ENCODE results near the gene PMEPA1. TPM values are rescaled to one million over a fixed set of nuclear protein-coding genes. Genes with fewer than 3 reads are reported as not detected.

Gene PMEPA1
- total and polyA plus RNA-seq, 2 experiments from 2014 or later: 7.3 to 15.4 TPM

- no peak for TF ChIP-seq ZNF462 (CRISPR knock-in tag; IDR thresholded peaks at IDR 0.05)
- TF ChIP-seq ZNF331 (CRISPR knock-in tag; IDR thresholded peaks at IDR 0.05; ENCODE audit: low read depth): no peak
- no peak for TF ChIP-seq POLR2AphosphoS5 (IDR thresholded peaks at IDR 0.05; ENCODE audit: low read depth)
- TF ChIP-seq ZNF114 (CRISPR knock-in tag; IDR thresholded peaks at IDR 0.05): no peak
Measured at GRCh38 chr20:57638173-57638894, 71.5 kb downstream of the PMEPA1 start (continued).

DNA sequence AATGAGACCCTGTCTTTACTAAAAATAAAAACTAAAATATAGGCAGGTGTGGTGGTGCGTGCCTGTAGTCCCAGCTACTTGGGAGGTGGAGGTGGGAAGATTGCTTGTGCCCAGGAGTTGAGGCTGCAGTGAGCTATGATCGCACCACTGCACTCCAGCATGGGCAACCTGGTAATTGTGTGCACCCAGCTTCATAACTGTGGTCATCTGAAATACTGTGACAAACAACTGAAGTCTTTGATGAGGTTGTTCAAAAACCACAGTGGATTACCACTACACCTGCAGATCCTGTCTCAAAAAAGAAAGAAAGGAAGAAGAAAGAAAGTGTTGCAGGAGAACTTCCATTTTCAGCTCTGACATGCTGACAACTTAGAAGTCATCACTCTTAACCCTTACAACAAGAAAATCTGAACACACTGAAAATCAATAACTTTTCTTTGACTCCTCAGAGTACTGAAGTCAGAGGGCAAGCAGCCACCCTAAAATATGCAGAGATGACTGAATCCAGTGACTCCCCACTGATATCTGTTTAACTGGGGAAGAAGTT, 75.8 kb downstream of the PMEPA1 start:
- H4K20me1 ChIP-seq (replicated peaks; ENCODE audit: insufficient read depth): no peaks in the 10 kb centered on the region
- H3K9me2 ChIP-seq (ENCODE audit: insufficient read depth): no peaks in the 10 kb centered on the region
- H3K27me3 Mint-ChIP-seq (ENCODE audit: insufficient read depth, low read depth, poor library complexity): peaks cover 3% of the 10 kb centered on the region
- H3K4me1 Mint-ChIP-seq: 0 out of 3 replicates have a peak, but pooled peaks cover 2% of the 10 kb centered on the region
- no peaks in the 10 kb centered on the region for H3F3A ChIP-seq (replicated peaks; ENCODE audit: low read depth)
- H3K27me3 ChIP-seq (ENCODE audit: insufficient read depth): no peaks in the 10 kb centered on the region
- TF ChIP-seq ZNF331 (CRISPR knock-in tag; IDR thresholded peaks at IDR 0.05; ENCODE audit: low read depth) (no peak), EZH2 (IDR thresholded peaks at IDR 0.05; ENCODE audit: low read depth, unreplicated experiment) (no peak), CREB1 (CRISPR knock-in tag; IDR thresholded peaks at IDR 0.05; ENCODE audit: low read depth) (no peak), NANOG (IDR thresholded peaks at IDR 0.05; ENCODE audit: borderline replicate concordance) (no peak), ZNF114 (CRISPR knock-in tag; IDR thresholded peaks at IDR 0.05) (no peak)
- TF ChIP-seq, protein P1, sequence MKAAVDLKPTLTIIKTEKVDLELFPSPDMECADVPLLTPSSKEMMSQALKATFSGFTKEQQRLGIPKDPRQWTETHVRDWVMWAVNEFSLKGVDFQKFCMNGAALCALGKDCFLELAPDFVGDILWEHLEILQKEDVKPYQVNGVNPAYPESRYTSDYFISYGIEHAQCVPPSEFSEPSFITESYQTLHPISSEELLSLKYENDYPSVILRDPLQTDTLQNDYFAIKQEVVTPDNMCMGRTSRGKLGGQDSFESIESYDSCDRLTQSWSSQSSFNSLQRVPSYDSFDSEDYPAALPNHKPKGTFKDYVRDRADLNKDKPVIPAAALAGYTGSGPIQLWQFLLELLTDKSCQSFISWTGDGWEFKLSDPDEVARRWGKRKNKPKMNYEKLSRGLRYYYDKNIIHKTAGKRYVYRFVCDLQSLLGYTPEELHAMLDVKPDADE (IDR thresholded peaks at IDR 0.05): no peak
- DNase-seq (ENCODE audit: low spot score) (no peak), ATAC-seq (no peak)
- H2AFZ ChIP-seq: no peak overlapping the region
- no peaks in the 10 kb centered on the region for H3K79me2 ChIP-seq (replicated peaks; ENCODE audit: insufficient read depth)
- H3K36me3 Mint-ChIP-seq (ENCODE audit: low read depth): no peaks in the 10 kb centered on the region
- H3K27ac ChIP-seq (ENCODE audit: low read depth): no peak overlapping the region
- no peak overlapping the region for H3K27ac Mint-ChIP-seq
- no peaks in the 10 kb centered on the region for H3K36me3 ChIP-seq (ENCODE audit: insufficient read depth)
- no peaks in the 10 kb centered on the region for H3K4me1 ChIP-seq (ENCODE audit: insufficient read depth)
- no peak overlapping the region for H3K4me2 ChIP-seq
- no peak overlapping the region for H3K4me3 Mint-ChIP-seq
- no peak overlapping the region for H3K4me3 ChIP-seq
- H3K9me3 Mint-ChIP-seq: peaks cover 14% of the 10 kb centered on the region; the same call in 1 of the 3 replicates

Data from GM23338 (cell line).